Endodermal cell (in vitro differentiated cells): Measurements from ENCODE around the gene UQCRFS1. TPM values are rescaled to one million over a fixed set of nuclear protein-coding genes. Genes with fewer than 3 reads are reported as not detected.

ENCODE experiments used
- DNase-seq: peaks from one replicate; pipeline ENCODE4 v3.0.0-alpha.2; 2017
- H3K27ac ChIP-seq: 2 replicates; pipeline ENCODE4 v1.5.1; 2013; ENCODE audit warnings: mild to moderate bottlenecking, low read depth, low read length, moderate library complexity
- H3K27me3 ChIP-seq: 2 replicates; pipeline ENCODE4 v1.6.1; 2013; ENCODE audit warnings: mild to moderate bottlenecking, low read length, moderate library complexity; ENCODE audit not compliant: insufficient read depth, control insufficient read depth, poor library complexity, severe bottlenecking
- H3K36me3 ChIP-seq: 2 replicates; pipeline ENCODE4 v1.7.0; 2013; ENCODE audit warnings: mild to moderate bottlenecking, low read length, moderate library complexity; ENCODE audit not compliant: control insufficient read depth, insufficient read depth
- H3K4me1 ChIP-seq: one replicate; pipeline ENCODE4 v1.7.0; 2013; ENCODE audit warnings: low read length; ENCODE audit not compliant: control insufficient read depth, insufficient read depth
- H3K4me3 ChIP-seq: 2 replicates; pipeline ENCODE4 v1.5.1; 2013; ENCODE audit warnings: mild to moderate bottlenecking, low read length, moderate library complexity
- H3K9ac ChIP-seq: 2 replicates; pipeline ENCODE4 v1.6.1; 2013; ENCODE audit warnings: mild to moderate bottlenecking, low read length, moderate library complexity; ENCODE audit not compliant: poor library complexity, severe bottlenecking; ENCODE audit errors: extremely low read depth
- H3K9me3 ChIP-seq: 2 replicates; pipeline ENCODE4 v1.6.1; 2013; ENCODE audit warnings: mild to moderate bottlenecking, low read length, moderate library complexity; ENCODE audit not compliant: control insufficient read depth
- H3K27ac Mint-ChIP-seq: 2 replicates; pipeline ENCODE4 v1.8.0; 2020; ENCODE audit warnings: mixed read lengths
- H3K27me3 Mint-ChIP-seq: 2 replicates; pipeline ENCODE4 v1.8.0; 2021; ENCODE audit warnings: mild to moderate bottlenecking, mixed read lengths; ENCODE audit not compliant: insufficient read depth
- H3K36me3 Mint-ChIP-seq: 2 replicates; pipeline ENCODE4 v1.8.0; 2020; ENCODE audit warnings: low read depth, mixed read lengths
- H3K4me1 Mint-ChIP-seq: 2 replicates; pipeline ENCODE4 v1.8.0; 2020; ENCODE audit warnings: mixed read lengths
- H3K4me3 Mint-ChIP-seq: 2 replicates; pipeline ENCODE4 v1.8.0; 2020; ENCODE audit warnings: mild to moderate bottlenecking, moderate library complexity, mixed read lengths
- H3K9me3 Mint-ChIP-seq: 2 replicates; pipeline ENCODE4 v1.8.0; 2020; ENCODE audit warnings: mild to moderate bottlenecking, mixed read lengths
- CTCF ChIP-seq: fragments of 200-600 bp; sonication (generic); conservative IDR thresholded peaks from 2 replicates; pipeline ENCODE4 v1.5.0; 2021; ENCODE audit warnings: antibody characterized with exemption, mild to moderate bottlenecking
- WGBS, 2 experiments: methylation state at CpG; one replicate each; pipeline versions ENCODE4 v1.1.5 to v1.1.7; 2013; ENCODE audit warnings: missing lambda C conversion rate in 2 of 2, mixed read lengths in 1 of 2; ENCODE audit not compliant: insufficient coverage in 1 of 2, insufficient read length in 1 of 2; 5-methylcytosine and 5-hydroxymethylcytosine counted together
- total RNA-seq, 2 donors: library from RNA; stranded (reverse); fragmentation: NEBNext Ultra II Directional in 1 of 2; extraction: Animal tissue kit (Norgen Biotek cat#: 25700) in 1 of 2; gene quantifications; 2 replicates in 1 of 2; 3 replicates in 1 of 2; pipeline ENCODE4 v1.2.1, GENCODE V29; 2021

The UQCRFS1 gene
- total RNA-seq, 2 donors from 2014 or later = 32.4 to 32.7 TPM

- Histone ChIP-seq H3K27ac (no peak overlapping the region), H3K36me3 (no peaks in the 10 kb centered on the region), H3K9ac (no peak overlapping the region), H3K9me3 (peaks cover 13% of the 10 kb centered on the region), H3K27me3 (no peaks in the 10 kb centered on the region), H3K4me3 (no peak overlapping the region), H3K4me1 (no peaks in the 10 kb centered on the region)
- H3K4me3 Mint-ChIP-seq = no peak overlapping the region
- WGBS, 2 experiments = 65 to 77% methylated on average over 2 of the region's 2 CpGs
- TF ChIP-seq CTCF = no peak
- peaks cover 6% of the 10 kb centered on the region for H3K27me3 Mint-ChIP-seq
- no peak overlapping the region for H3K27ac Mint-ChIP-seq
- DNase-seq = no peak
- no peaks in the 10 kb centered on the region for H3K4me1 Mint-ChIP-seq
- H3K9me3 Mint-ChIP-seq = peaks cover 26% of the 10 kb centered on the region
- no peaks in the 10 kb centered on the region for H3K36me3 Mint-ChIP-seq
Observed at GRCh38 chr19:29173896-29174295, 39.1 kb downstream of the UQCRFS1 start.

GRCh38 chr19:29172302-29172701, 40.6 kb downstream of the UQCRFS1 start:
- Mint-ChIP-seq H3K27ac (no peak overlapping the region), H3K9me3 (peaks cover 13% of the 10 kb centered on the region), H3K27me3 (peaks cover 8% of the 10 kb centered on the region), H3K4me3 (no peak overlapping the region), H3K36me3 (no peaks in the 10 kb centered on the region), H3K4me1 (no peaks in the 10 kb centered on the region)
- Histone ChIP-seq H3K9ac (no peak overlapping the region), H3K9me3 (peaks cover 6% of the 10 kb centered on the region), H3K36me3 (no peaks in the 10 kb centered on the region), H3K4me1 (no peaks in the 10 kb centered on the region), H3K27ac (no peak overlapping the region), H3K27me3 (no peaks in the 10 kb centered on the region), H3K4me3 (no peak overlapping the region)
- no peak for DNase-seq
- no peak for TF ChIP-seq CTCF
- WGBS, 2 experiments = 92% methylated on average over 1 of the region's 2 CpGs; no CpG with 5 or more reads in 1 of the 2 experiments

- H3K27ac ChIP-seq = no peak overlapping the region
- no peaks in the 10 kb centered on the region for H3K36me3 Mint-ChIP-seq
- H3K27me3 ChIP-seq = no peaks in the 10 kb centered on the region
- no peaks in the 10 kb centered on the region for H3K4me1 Mint-ChIP-seq
- H3K36me3 ChIP-seq = no peaks in the 10 kb centered on the region
- H3K9me3 Mint-ChIP-seq = peaks cover 7% of the 10 kb centered on the region
- H3K27me3 Mint-ChIP-seq = peaks cover 8% of the 10 kb centered on the region
- H3K9ac ChIP-seq = no peak overlapping the region
- DNase-seq = no peak
- H3K9me3 ChIP-seq = no peaks in the 10 kb centered on the region
- no peak for TF ChIP-seq CTCF
- H3K4me1 ChIP-seq = no peaks in the 10 kb centered on the region
- H3K4me3 Mint-ChIP-seq = no peak overlapping the region
- 89 to 95% methylated on average over 2 of the region's 2 CpGs for WGBS, 2 experiments
- H3K4me3 ChIP-seq = no peak overlapping the region
- no peak overlapping the region for H3K27ac Mint-ChIP-seq
Observed at GRCh38 chr19:29171525-29171924, 41.4 kb downstream of the UQCRFS1 start.
